CD4-positive, alpha-beta T cell treated with Interleukin-17A for 1 hour (primary cell): ENCODE measurements around the gene LIG3.
"Not testable (repeated sequence)": the region's sequence is repeated elsewhere in the genome, so short reads cannot be mapped to it uniquely, and the experiment has no call there.

Source experiments
- DNase-seq: peaks from one replicate; pipeline ENCODE4 v3.0.0-alpha.2; 2020

Gene LIG3

DNA sequence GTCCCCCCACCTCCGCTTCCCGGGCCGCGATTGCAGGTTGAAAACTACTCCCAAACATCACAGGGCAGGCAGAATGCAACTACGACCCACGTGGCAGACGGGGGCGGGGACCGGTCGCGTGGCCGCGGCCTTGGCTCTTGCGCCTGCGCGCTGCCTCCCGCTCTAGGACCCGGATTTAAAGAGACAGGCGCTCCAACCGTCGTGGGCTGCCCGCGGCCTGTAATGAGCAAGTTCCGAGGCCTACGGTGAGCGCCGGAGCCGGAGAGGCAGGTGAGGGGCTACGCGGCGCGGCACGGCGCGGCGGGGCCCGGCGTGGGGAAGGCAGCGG is at the start of gene LIG3:
Gene LIG3, plus strand, starts transcription at position 160 of the 328 bp plus-strand sequence. CDS start 2,494 bp downstream, outside the sequence.
- peak; percentile 94 for DNase-seq

DNA sequence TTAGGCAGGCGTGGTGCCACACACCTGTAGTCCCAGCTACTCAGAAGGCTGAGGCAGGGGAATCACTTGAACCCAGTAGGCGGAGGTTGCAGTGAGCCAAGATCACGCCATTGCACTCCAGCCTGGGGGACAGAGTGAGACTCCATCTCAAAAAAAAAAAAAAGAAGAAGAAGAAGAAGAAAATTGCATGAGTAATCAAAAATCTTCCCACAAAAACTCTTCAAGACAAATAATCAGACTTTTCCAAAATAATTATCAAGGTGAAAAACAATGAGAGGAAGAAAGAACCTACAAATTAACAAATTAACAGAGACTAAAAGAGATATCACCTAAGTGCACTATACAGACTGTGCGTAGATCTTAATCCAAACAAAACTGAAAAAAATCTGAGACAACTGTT is 29.5 kb upstream of the LIG3 start:
- not testable (repeated sequence) for DNase-seq

DNA sequence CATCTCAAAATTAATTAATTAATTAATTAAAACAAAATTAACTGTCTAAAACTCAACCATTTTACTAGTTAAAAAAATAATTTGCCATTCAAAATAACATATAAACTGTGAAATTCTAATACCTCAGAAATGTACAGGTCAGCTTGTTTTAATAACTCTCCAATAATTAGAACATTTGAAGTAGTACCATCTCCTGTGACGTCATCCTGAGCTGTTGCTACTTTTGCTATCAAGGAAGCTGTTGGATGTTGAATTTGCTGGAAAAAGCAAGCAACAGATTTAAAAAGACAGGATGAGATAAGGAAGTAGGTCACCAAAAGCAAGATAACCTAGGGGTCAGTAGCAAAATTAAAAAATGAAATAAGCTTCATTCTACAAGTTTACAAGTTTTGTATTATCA is 21.9 kb upstream of the LIG3 start:
- DNase-seq, result no peak

DNA sequence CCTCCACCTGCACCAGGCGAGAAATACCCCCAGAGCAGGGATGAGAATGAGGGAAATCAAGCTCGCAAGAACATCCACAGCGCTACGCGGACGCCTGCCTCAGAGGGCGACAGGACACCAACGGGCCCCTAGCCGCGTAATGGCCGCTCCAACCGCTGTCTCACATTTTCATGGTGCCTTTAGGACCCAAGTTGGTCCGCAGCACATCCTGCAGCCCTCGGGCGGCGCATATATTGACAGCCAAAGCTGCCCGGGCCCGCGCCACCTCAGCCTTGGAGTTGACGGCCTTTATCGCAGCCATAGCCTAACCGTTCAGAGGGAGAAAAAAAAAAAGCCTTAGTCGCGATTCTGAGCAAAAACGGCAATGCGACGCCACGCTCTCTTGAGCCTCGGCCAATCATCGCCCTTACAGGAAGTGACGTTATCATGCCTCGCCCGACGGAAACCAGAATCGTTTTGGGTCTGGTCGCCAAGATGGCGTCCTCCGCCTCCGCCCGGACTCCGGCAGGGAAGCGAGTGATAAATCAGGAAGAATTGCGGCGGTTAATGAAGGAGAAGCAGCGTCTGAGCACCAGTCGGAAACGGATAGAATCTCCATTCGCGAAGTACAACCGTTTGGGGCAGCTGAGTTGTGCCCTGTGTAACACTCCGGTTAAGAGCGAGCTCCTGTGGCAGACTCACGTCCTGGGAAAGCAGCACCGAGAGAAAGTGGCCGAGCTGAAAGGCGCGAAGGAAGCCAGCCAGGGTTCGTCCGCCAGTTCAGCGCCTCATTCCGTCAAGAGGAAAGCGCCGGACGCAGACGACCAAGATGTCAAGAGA is 19.0 kb upstream of the LIG3 start, which contains the start of the genes CCT6B and ZNF830:
Gene CCT6B, minus strand, starts transcription at position 368 of the 819 bp plus-strand sequence. Its CDS starts 67 bp downstream, at position 301.
Gene ZNF830, plus strand, starts transcription at position 448 of the 819 bp plus-strand sequence. Its CDS starts 27 bp downstream, at position 475.
- DNase-seq, result peak; percentile 94

DNA sequence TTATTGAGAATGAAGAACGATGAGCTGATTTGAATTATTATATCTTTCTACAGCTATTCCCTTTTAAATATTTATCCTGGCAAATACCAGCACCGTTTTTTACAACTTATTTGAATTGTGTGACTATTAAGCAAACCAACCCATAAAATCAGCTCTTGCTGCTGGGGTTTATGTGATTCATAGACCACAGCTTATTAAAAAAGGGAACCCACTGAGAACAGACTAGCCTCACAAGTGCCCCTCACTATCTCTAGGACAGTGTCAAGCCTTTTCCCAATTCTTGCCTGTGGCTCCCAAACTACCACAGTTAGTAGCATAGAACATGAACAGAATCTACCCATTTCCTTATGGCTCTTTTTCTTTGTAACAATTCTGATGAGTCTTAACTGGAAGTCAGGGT is 6.1 kb upstream of the LIG3 start:
- no peak for DNase-seq

DNA sequence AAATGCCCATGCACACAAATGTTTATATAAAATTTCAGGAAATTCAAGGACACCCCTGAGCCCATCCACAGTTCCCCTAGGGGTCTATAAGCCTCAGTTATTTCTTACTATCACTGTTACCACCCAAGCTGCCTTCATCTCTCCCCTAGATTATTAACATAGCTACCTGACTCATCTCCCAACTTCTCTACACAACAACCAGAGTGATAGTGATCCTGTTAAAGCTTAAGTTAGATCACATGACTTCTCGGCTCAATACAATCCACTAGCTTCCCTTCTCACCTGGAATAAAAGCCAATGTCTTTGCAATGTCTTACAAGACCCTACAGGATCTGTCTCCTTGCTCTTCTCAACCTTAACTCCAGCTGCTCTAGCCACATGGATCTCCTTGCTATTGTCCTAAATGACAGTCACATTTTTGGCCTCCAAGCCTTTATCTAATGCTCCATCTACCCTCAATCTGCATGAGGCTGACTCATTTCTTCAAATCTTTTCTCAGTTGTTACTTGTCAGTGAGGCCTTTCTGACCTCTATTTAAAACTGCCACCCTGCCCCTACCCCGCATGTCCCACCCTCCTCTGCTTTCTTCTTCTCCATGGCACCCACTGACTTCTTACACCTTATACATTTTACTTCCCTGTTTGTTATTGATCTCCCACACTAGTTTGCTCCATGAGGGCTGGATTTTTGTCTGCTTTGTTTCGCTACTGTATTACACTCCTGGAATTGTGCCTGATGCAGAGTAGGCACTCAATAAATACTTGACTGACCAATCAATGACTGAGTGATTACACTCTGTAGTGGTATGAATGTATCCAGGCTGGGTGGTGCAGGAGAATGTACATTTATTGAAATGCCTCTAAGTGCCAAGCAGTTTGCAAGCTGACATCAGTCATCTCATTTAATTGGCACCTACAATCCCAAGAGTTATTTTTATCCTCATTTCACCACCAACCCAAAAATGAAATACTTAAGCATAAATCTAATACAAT is 5.2 kb upstream of the LIG3 start:
- DNase-seq, result no peak

DNA sequence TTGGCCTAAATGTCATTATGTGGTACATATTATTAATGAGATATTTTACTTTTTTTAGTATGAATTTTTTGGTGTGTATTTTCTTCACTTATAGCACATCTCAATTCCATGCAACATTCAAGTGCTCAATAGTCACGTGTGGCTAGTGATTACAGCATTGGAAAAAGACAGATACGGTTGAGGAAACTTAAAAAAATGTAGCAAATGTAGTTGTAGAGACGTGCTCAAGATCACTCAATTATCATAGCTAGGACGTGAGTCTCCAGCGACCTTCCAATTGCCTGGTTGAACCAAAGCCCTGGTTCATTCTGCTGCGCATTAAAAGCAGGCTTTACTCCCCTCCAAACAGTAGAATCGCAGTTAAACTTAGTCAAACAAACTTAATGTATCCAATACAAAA is 1.2 kb upstream of the LIG3 start:
- no peak for DNase-seq

DNA sequence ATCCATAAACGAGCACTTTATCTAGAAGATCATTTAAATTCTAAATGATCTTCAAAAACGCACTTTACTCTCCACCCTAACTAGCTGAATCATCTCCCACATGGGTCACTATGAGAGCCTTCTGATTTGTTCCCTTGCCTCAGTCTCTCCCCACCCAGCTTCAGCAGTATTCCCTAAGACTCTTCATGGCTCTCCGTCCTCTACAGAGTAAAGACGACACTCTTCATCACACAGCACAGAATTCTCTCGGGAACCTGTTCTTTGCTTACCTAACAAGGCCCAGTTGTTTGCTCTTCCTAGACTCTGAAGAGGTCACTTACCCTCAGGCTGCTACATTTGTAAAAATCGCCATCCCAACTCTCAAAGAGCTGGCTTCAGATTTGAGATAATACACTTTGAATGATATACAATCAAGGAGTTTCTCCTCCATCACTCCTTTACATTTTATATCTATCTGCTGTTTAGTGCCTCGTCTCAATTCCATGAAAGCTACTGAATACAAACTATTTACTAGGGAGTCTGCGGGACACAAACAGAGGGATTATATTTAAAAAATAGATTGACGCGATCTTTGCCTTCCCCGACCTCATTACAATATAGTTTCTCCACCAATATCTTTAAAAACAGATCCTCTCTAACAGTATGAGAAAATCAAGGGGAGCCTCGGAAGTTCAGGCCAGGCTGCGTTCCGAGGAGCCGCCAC is 511 bp upstream of the LIG3 start:
- DNase-seq, result no peak

DNA sequence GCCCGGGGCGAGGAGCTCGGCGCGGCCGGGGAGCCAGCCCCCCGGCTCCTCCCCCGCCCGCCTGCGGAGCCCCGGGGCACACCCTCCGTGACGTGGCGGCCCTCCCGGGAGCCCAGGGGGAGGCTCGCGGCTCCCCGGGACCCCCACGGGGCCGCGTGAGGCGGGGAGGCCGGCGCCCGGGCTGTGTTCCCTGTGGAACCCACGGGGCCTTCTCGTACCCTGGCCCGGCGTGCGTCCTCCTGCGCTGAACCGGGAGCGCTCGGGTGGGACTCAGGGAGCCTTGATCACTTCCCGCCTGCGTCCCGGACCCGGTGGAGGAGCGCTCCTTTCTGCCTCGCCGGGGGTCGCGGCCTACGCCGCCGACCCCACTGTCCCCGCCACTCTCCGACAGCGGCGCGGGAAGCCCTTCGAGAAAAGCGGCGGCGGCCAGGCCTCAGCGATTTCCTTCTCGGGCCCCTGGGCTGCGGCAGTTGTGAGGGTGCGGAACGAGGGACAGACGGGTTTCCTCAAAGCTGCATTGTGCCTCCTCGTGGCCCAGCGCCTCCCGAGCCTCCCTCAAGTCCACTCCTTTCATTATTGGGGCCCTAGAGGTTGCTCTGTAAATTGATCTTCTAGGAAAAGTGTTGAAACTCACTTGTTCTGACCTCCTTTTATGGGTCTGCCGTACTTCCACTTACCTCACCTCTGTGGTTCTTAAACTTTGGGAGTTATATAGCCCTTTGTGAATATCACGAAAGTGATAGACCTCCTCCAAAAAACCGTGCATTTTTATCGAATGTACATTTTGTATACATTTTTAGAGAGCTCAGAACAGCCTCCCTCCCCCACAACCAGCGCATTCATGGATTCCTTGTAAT is 597 bp downstream of the LIG3 start:
- DNase-seq, result peak; percentile 81

DNA sequence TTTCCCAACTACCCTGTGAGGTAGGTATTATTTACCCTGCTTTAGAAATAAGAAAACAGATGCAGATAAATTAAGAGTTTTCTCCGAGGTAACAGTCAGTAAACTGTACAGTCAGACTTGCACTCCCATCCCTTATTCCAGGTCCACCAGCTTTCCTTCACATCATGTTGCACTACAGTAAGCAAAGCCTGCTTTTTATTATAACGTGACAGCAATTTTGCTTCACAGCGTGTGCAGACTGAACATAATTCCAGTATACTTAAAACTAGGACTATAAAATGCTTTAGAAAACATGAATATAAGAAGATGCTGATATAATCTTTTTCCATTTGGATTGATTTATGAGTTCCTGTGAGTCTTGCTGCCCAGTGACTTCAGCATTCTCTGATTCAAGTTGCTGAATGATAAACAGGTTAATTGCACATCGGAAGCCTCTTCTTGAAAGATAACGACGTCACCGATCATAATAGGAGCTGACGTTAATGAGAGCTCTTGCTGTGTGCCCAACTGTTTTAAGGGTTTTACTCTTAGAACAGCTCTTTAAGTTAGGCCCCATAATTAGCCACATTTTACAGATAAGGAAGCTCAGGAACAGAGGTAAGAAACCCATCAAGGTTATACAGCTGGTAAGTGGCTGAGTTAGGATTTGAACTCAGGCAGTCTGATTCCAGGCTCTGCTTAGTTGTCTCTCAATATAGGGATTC is 1.4 kb downstream of the LIG3 start:
- no peak for DNase-seq

DNA sequence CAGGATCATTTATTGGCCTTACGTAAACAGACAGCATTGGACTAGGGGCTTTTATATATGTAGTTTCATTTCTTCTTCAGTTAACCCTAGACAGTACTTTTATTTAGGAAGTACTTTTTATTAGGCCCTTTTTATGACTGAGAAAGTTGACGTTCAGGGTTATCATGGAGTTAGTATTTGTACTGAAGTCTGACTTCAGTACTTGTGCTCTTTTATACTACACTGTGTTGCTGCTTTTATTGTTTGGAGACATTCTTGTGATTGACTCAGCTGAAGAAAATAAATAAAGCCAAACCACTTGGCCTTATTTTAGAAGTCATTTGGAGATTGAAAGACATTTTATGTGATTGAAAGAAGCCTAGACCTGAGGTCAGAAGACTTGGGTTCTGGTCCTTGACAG is 6.9 kb downstream of the LIG3 start:
- DNase-seq, result no peak

DNA sequence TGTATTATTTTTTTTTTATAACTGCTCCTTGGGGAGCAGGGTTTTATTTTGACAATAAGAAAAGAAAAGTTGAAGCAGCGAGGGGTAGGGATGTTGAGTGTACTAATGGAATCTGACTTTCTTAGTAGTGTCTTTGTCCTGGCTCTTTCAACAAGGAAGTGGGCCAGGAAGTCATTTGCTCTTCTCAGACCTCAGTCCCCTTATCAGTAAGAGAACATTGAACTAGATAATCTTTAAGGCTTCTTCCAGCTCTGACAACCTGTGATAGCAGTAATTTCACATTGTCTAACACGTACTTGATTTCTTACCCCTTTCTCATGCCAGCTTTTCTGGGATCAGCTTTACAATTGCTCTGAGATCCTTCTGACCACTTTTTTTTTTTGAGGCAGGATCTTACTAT is 8.3 kb downstream of the LIG3 start:
- DNase-seq, result no peak

DNA sequence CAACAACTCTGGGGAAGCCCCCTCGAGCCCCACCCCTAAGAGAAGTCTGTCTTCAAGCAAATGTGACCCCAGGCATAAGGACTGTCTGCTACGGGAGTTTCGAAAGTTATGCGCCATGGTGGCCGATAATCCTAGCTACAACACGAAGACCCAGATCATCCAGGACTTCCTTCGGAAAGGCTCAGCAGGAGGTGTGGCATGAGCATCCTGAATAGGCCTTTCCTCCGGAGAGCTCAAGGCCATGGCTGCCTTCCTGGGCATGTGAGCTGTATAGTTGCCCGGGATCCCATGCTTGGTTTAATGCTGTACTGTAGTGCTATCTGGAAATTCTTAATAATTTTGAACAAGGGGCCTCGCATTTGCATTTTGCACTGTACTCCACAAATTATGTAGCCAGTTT is 9.2 kb downstream of the LIG3 start:
- DNase-seq, result no peak

DNA sequence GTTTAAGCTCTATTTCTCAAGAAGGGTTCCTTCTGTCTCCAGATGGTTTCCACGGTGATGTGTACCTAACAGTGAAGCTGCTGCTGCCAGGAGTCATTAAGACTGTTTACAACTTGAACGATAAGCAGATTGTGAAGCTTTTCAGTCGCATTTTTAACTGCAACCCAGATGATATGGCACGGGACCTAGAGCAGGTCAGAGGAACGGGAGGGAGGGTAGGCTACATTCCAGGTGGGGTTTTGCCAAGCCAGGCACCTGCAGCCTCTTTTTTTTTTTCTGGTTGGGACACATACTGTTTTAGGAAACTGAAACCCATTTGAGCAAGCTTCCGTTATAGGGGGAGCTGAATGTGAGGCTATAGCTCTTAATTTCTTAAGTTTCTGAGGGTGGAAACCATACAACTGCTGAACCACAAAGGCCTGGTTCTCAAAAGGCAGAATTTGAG is 10.6 kb downstream of the LIG3 start:
- no peak for DNase-seq

DNA sequence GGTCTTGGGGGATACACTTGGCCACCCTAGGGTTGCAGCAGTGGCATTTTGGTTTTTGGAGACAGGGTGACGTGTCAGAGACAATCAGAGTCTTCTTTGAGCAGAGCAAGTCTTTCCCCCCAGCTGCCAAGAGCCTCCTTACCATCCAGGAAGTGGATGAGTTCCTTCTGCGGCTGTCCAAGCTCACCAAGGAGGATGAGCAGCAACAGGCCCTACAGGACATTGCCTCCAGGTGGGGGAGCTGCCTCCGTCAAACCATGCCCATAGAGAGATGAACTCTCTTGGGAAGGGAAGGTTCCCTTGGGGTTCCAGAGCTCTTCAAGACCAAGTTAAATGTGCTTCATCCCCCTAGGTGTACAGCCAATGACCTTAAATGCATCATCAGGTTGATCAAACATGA is 11.3 kb downstream of the LIG3 start:
- DNase-seq, result no peak

DNA sequence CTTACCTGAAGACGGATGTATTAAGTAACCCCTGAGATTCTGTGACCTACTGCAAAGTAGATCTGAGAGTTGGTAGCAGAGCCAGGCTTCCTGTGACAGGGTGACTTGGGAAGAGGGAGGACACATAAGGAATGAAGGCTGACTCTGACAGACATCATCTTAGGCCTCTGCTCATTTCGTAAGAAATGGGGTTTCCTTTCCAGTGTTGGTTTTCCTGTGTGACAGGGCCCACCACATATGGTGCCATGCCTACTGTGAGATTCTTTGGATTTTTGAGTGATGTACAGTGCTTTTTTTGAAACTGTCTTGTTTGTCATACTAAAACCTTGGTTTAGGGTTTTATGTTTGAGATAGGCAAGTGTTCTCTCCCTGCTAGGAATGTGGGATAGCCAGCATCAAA is 12.7 kb downstream of the LIG3 start:
- no peak for DNase-seq

DNA sequence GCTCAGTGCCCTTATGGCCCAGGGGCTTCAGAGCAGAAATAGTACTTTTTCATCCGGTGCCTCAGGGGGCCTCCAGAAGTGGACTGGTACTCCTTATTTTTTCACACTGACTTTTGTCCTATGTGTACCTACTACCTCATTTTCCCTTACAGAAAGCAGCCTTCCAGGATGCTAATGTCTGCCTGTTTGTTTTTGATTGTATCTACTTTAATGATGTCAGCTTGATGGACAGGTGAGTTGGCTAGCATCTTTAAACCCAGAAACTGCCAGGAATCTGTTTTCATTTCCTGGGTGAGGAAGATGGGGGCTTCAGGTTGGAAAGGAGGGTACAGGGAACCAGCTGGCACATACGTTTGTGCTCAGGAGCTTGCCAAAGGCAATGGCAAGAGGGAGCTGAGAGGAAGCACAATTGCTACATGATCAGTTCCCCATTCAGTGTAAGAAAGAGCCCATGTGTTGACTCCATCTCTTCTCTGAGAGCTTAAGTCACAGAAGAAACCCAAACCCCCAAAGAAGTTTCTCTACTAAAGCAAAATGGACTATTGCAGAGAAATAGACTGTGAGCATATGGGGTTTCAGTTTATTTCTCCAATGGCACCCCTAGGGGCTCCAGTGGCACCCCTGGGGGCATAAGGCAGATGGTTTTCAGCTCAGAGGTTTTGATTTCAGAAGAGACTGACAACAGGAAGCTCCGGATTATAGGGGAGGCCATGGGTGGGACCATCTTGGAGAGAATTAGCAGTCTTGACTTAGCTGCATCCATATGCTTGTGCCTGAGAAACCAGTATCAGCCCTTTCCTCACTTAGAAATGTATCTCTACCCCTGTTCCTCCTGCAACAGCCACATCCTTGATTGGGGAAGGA is 16.3 kb downstream of the LIG3 start:
- DNase-seq, result no peak

DNA sequence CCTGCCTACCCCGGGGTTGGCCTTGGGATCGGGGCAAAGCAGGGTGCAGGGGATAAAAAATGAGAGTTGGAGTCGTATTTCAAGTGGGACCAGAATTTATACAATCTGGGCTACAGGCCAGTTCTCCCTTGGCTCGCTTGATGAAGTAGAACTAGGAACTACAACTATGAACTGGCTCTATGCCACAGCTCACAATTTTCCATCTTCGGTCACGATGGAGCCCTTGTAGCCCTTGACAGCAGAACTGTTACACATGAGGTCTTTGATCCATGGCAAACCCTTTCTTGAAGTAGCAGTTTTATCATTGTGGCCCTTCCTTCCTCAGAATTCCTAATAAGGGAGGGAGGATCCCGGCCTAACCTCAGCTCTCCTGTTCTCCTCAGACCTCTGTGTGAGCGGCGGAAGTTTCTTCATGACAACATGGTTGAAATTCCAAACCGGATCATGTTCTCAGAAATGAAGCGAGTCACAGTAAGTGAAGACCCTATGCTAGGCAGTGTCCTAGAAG is 17.1 kb downstream of the LIG3 start:
- no peak for DNase-seq

DNA sequence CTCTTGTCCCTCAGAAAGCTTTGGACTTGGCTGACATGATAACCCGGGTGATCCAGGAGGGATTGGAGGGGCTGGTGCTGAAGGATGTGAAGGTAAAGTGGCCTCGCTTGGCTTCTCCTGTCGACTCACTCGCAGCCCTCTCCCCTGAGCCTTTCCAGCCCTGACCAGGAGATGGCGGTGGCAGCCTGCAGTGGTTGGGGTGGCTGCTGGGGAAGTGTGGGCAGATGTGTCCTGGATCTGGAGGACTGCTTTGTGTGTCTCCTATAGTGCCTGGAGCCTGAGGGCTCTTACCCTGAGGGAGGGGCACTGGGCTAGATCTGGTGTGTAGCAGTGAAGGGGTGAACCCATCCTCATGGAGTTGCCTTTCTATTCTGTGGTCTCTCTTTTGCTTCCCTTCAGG is 17.9 kb downstream of the LIG3 start:
- DNase-seq, result peak; percentile 86

DNA sequence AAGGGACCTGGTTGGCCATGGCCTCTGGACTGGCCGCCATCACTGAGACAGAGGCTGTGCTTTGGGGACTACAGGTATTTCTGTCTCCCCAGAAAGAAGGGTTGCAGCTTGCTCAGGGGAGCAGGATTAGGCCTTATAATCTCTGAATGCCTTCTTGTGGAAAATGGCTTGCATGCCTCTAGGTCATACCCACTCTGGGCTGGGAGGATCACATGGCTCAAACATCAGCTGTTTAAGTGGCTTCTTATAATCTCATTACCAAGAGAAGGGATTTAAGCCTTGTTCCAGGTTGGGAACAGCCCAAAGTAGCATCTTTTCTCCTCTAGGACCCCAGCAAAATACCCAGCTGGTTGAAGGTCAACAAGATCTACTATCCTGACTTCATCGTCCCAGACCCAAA is 19.1 kb downstream of the LIG3 start:
- DNase-seq, result no peak
